ENCODE results near the gene POU2F1.

Gene POU2F1

DNA sequence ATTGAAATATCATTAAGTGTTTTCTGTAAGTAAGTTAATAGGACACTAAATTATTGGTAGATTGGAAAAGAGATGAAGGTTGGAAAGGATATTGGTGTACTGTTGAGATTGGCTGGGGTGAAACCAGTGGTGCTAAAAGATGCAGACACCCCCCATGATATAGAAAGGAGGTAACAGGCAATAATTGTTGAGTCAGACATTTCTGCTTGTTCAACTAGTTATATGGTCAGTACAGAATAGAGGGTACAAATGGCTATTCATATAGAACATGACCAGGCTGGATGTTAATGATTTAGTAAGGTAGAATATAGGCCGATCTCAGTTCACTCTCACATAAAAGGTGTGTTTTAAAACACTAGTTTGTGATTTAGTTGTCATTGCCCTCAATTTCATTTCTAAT, 104.5 kb downstream of the POU2F1 start:
- DNase-seq: no peak

DNA sequence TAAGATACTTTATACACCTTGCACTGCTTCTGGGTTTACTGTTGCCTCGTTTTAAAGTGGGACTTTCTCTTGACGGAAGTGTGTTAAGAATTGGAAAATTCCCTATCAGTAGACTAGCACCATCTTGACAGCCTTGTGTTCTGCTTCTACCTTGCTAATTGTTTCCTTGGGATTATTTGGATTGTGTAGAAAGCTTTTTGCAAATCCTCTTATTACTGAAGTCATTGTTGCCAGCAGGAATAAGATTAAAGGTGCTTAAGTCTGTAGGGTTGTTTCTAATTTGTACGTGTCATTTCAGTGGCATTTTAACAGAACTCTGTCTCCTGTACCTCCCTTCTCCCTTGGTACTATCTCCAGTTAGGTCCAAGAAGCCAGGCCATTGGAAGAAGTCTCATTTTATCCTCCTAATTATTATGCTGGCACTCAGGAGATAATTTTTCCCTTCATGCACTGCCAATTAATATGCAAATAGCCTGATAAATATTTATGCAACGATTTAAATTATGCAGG, 107.7 kb downstream of the POU2F1 start:
- DNase-seq: no peak

DNA sequence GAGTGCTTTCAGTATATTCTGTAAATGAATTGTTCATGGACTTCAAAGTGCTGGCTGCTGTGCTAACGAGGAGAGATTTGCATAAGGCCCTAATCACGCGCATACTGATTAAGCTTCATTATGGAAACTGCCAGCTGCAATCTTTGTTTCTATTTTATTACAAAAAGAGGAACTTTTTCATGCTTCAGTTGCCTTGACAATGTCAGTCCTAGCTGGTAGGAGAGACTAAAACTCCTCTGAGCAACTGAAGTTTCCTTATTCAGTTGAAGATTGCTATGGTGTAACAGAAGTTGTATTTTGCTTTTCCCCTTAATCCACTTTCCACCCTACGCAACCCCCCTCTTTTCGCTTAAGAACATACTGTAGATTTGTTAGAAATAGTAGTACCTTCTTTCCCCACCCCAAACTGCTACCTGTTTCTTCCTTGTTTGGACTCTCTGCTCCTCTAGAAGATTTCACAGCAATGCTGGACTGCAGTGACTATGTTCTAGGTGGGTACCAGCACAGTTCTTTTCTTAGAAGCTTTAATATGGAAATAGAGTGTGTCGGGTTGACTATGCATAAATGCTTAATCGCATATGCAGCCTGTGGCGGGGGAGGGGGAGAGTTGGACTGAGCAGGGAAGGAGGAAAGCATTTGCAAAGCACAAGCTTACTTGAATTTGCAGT, 108.3 kb downstream of the POU2F1 start:
- DNase-seq: no peak

DNA sequence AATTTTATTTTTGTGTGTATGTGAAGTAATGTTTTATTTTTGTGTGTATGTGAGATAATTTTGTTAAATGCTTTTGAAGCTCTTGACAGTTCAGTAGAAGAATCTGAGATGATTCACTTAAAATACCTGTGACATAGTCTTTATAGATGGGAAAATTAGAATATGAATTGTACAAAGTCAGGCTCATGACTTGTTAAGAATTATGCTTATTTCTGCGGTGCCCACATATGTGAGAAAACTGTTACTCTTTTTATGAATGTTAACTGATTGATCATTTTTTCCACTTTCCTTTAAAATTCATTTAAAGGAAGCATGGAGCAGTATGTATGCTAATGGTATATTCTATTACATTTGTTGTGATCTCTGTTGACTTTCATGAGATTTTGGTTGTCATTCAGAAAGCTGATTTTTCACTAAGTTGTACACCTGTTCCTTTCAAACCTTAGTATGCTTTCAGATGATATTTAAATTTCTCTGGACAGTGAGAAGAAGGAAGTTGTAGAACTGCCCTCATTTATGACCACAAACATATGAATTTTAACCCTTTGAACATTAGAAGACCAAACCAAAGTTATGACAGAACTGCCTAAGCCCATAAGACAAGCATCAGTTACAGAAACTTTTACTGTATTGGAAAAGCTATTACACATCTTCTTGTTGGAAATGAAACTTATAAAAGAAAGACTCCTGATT, 110.1 kb downstream of the POU2F1 start:
- no peak for DNase-seq

DNA sequence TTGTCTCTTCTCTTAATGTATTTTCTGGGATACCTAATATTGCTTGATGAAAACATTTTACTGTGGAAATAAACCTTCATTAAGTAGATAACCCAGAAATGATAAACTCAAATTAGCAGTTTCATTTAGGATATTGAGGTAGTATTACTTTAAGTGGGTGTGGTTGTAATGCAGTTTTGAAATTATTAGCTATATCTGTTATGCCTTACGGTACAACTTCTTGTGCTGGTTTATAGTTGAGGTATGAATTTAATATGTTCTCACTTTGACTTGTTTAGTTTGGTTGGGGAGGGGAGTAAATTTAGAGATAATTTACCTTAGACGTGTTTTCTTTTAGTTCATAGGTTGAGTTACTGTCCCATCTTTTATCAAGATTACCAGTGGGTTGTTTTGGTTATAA, 111.0 kb downstream of the POU2F1 start:
- no peak for DNase-seq

DNA sequence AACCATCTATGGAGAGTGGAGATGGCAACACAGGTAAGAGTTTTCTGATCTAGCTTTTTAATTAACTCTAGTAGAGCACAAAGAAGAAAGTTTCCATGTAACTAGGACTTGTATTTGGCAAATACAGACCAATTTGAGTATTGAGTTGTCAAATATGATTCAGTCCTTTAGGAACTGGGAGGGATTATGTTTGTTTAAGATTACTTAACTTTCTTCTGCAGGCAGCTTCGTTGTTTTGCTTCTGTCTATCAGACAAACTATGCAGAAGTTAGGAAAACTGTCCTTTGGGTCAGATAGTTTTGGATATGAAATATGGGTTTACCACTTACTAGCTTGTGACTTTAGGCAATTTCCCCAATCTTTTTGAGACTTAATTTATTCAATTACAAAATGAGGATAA, 111.8 kb downstream of the POU2F1 start:
- DNase-seq: no peak

DNA sequence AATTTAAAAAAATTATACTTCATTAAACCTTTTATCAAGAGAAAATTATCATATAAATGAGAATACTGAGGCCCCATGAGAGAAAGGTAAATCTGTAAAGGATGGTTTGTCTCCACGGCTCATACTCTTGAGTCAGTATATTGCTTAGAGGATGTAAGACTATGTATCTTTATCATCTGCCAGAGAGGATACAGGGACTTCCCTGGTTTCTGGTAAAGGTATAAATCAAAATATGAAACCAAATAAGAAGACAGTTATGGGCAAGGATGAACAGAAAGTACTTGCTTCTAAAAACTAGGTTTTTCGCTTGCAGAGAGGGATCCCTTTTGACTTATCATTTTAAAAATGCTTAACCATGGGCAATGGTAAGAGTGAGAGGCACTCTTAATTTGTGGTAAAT, 112.4 kb downstream of the POU2F1 start:
- no peak for DNase-seq

DNA sequence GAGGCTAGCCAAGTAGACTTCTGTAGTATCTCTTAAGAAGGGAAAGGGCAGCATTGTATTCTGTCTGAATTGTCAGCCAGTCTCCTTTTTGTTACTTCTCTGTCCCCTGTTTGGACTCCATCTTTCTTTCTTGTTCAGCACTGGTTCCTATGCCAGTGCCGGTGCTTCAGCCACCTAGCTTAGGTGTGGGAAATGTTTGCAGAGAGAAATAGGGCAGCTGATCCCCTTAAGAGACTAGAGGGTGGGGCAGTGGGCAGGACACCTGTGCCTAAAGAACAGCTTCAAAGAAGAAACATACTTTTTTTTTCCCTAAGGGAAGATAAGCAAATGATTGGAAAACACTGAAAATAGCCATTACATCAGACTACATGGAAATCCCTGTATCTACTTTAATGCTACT, 113.0 kb downstream of the POU2F1 start:
- no peak for DNase-seq

DNA sequence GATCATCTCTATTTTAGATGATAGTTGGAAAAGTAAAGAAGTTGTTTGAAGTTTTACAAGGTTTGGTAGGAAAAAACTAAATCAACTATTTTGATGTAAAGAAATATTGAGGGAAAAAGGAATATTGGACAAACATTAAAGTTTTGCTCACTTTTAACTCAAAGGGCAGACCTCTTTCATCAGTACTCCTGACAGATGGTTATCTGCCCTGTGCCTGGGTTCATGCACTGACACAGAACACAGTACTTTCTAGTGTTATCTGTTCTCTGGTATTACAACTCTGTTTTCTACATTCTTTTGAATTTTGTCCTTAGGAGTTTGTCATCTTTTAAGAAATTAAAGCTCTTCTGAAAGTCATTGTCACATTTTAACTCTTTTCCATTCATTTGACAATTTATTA, 118.7 kb downstream of the POU2F1 start:
- no peak for DNase-seq

DNA sequence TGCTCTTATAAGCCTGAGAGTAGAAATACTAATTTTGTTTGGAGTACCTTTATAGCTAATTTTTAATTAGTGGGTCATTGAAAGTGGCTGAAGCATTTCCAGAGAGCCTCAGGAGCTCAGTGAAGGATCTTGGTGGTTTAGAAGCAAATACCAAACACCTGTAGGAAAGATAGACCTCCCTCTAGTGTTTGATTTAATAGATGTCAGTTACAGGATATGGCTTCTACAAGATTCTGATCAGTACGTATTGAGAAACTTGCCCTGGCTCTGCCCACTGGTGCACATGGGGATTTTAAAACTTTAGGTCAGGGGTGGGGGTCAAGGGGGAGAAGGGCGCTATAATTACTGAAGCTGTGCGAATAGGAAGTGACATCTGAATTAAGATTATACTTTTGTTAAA, 122.2 kb downstream of the POU2F1 start:
- no peak for DNase-seq

DNA sequence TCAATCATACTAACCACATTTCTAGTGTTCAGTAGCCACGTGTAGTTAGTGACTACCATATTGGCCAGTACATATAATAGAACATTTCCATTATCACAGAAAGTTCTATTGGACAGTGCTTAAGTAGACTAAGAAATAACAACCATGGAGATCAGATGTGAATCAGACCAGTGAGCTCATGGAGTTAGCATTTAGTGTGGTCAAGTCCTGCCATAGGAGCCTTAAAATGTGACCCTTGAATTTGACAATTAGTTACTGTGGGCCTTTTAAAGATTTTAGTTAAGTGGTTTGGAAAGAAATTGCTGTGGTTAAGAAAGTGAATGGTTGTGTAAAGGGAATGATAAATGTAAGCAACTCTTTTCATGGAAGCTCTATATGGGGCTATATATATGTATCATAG, 123.4 kb downstream of the POU2F1 start:
- DNase-seq: no peak

DNA sequence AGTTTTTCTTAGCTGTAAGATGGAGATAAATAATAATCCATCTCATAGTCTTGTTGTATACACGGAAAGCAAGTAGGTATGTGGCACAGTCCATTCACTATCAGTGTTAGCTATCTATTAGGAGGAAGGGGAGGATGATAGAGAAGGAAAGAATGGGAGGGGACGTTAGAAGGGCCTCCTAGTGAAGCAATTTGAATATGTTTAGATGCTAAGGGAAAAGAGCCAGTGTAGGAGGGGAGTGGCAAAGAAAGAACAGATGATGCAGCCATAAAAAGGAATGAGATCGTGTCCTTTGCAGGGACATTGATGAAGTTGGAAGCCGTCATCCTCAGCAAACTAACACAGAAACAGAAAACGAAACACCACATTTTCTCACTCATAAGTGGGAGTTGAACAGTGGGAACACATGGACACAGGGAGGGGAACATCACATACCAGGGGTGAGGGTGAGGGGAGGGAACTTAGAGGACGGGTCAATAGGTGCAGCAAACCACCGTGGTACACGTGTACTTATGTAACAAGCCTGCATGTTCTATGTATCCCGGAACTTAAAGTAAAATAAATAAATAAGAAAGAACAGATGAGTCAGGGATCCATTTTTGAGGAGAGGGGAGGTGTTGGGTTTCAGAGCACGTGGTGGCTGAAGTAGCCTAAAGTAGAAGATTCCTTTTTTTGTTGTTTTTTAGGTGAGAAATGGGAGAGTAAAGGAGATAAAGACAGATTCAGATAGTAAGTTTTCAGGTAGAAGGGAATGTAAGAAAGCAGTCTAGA, 124.1 kb downstream of the POU2F1 start:
- no peak for DNase-seq

DNA sequence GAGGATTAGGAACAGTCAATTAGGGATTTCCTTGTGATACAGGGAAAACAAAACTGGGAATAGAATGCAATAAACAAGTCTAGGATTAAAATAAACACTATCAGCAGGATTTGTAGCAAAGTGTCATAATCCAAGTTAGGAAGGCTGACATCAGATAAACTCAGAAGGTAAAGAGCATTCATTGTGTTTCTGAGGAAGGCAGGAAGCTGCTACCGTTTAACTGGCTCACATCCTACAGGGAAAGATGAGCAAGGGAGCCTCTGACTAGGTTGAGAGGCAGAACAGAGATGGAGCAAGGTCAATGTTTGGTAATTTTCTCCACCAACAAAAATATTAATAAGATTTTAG, 124.7 kb downstream of the POU2F1 start:
- DNase-seq: no peak

DNA sequence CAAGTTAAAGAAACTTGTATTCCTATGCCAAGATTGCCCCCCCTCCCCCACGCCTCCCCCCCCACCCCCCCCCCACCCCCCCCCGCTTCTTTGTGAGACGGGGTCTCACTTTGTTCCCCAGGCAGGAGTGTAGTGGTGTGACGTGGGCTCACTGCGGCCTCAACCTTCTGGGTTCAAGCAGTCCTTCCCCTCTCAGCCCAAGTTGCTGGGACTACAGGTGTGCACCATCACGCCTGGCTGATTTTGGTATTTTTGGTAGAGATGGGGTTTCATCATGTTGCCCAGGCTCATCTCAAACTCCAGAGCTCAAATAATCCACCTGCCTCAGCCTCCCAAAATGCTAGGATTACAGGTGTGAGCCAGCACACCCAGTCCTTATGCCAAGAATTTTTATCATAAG, 136.6 kb downstream of the POU2F1 start:
- no peak for DNase-seq

DNA sequence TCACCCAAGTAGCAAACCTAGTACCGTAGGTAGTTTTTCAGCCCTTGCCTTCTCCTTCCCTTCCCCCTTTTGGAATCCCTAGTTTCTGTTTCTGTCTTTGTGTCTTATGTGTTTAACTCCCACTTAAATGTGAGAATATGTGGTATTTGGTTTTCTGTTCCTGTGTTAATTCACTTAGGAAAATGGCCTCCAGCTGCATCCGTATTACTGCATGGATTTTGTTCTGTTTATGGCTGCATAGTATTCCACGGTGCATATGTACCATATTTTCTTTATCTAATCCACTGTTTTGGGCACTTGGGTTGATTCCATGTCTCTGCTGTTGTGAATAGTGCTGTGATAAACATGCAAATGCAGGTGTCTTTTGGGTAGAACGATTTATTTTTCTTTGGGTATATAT, 138.6 kb downstream of the POU2F1 start:
- DNase-seq: no peak

DNA sequence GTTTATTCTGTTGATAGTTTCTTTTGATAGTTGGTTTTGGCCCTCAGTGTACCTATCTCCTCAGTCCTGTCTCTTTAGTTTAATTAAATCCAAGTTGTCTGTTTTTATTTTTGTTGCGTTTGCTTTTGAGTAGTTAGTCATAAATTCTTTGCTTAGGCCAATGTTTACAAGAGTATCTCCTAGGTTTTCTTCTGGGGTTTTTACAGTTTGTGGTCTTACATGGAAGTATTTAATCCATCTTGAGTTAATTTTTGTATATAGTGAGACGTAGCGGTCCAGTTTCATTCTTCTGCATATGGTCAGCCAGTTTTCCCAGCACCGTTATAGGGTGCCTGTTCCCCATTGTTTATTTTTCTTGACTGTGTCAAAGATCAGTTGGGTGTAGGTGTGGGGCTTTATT, 139.4 kb downstream of the POU2F1 start:
- DNase-seq: no peak

DNA sequence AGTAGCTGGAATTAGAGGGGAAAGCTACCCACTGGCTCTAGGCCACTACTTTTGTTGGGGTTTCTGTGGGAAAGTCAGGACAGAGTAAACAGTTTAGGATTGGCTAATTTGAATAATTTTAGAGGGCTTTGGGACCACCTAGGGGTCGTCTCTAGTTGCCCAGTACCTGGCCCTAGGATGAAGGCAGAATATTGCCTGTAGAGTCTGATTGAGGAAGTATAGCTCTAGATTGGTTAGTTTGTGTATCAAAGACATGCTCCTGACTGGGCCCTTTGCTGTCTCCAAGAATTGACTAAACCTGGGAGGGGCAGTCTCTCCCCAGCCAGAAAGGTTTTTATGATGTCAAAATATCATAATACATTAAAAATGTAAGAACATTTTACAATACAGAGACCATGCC, 142.0 kb downstream of the POU2F1 start:
- DNase-seq: no peak

DNA sequence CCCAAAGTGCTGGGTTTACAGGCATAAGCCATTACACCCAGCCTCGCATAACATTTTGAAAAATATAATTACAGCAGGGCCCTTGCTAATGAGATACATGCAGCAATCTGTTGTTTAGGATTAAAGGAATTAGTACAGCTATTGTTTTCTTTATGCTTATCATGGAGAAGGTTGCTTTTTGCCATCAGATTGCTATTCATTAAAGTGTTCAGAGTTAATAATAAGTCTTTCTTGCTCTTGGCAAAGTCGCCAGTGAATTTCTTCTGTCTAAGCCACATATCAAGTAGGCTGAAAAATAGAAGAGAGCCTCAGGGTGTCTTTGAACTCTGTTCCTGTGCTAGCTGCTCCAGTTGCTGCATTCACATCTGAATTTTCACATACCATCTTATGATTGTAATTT, 144.1 kb downstream of the POU2F1 start:
- no peak for DNase-seq

DNA sequence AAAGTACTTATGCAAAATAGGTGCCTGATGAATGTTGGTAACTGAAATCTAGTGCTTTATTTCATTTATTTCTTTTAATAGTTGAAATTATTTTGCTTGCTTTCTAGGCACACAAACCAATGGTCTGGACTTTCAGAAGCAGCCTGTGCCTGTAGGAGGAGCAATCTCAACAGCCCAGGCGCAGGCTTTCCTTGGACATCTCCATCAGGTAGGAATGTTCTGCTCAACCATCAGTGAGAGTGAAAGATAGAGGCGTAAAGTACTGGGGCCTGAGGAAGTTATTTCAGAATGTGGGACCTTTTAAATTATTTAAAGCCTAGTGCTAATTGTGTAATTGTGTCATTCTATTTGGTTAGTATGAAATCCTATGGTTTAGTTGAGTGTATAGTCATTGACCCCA, 144.7 kb downstream of the POU2F1 start:
- no peak for DNase-seq

DNA sequence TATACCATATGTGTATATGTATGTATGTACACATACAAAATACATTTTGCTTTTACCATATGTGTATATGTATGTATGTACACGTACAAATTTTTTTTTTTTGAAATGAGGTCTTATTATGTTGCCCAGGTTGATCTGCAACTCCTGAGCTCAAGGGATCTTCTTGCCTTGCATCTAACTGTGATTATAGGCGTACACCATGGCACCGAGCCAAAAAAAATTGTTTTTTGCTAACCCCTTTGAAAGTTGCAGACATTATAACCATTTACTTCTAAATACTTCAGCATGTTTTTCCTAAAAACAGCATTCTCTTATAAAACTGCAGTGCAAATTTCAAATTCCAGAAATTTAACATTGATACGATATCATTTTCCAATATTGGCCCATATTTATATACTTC, 147.0 kb downstream of the POU2F1 start:
- no peak for DNase-seq

DNA sequence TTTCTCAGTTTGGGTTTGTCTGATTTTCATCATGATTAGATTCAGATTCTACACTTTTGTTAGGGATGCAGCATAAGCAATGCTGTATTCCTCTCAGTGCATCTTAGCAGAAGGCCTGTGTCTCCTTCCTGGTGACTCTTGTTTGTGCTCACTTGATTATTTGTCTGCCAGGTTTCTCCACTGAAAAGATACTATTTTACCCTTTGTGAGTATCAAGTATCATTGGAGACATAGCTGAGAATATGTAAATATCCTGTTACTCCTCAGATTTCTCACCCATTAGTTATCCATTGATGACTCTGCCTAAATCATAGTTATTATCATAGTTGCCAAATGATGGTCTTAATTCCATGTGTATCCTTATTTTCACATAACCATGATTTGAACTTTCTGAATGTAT, 148.5 kb downstream of the POU2F1 start:
- no peak for DNase-seq

DNA sequence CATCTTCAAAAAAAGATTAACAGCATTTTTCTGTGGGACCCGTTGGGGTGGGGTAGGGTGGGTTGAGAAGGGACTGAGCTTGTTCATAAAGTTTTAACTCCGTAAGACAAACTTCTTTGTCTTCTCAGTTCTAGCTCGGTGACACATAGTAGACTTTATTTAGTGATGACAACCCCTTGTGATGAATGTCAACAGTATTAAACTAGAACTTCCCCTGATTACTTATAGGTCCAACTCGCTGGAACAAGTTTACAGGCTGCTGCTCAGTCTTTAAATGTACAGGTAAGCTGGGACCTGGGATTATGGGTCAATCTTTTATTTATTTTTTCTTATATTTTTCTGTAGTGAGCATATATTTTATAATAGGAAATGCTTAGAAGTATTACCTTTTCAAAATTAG, 149.2 kb downstream of the POU2F1 start:
- DNase-seq: no peak

DNA sequence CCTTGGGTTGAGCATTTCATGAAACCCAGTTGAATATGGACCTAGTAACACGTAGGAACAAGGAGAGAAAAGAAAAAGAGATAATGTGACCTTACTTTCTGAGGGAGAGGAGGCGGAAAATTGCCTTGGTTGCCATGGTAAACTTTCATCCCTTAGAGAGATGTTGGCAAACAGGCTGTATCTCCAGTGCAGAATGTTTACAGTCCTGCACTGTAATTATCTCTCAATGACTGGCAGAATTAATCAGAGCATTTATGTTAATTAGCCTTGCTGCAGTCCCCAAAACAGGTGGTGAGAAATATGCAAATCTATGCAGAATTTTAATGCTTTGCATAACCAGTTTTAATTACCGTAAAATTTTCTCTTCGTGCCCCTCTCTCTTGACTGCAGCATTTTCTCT, 150.3 kb downstream of the POU2F1 start:
- DNase-seq: peak; percentile 59

DNA sequence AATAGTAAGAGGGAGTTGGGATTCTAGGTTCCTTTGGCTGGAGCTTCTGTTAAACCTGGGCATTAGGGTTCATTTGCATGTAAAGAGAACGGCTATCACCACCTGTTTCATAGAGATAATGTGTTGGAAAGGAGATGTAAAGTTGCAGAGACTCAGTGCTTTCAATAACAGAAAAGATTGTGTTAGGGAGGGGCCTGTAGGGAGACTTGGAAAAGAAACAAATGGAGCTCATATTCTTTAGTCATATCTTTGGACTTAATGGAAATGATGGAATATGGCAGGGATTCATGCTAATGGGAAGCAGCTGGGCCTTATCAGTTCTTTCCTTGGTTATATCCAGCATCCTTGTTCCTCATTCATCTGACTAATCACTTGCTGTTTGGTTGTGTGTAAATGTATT, 152.7 kb downstream of the POU2F1 start:
- no peak for DNase-seq
